Inflammatory macrophage (primary cell): ENCODE data around the gene RXRA.

Source experiments
- DNase-seq, 2 donors: peaks; one replicate each; pipeline ENCODE4 v3.0.0-alpha.2; 2020 to 2022

The RXRA gene

DNA sequence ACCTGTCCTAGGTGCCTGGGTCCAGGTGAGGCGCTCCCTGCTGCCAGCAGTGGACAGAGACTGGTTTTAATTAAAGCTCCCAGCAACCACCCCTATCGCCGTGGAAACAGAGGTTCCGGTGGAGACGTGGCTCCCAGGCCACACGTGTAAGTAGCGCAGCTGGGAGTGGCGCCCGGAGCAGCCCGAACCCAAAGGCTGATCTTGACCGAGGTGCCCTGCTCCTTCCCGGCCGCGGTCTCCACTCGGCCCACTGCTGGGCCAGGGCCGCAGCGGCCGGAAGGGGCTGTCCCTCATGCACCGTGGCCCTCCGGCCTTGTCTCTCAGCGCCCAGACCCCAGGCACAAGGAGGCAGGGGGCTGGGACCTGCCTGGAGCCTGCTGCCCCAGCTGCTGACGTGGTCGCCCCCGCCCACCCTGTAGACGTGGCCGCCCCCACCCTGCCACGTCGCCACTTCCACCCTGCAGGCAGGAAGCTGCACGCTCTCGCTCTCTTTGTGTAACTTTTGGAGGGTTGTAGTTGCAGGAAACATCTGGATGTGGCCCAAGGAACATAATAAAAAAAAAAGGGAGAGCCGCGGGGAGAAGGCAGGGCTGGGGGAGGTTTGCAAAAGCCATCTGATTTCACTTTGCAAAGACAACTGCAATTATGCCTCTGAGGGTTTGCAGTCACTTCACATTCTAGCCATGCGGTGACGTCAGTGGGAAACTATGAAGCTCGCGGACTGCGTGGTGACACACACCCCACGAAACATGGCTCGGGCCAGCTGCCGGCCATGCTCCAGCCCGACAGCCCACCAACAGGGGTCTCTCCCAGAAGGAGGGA, 129.9 kb downstream of the RXRA start:
- peak; percentile 70 to 82 for DNase-seq

DNA sequence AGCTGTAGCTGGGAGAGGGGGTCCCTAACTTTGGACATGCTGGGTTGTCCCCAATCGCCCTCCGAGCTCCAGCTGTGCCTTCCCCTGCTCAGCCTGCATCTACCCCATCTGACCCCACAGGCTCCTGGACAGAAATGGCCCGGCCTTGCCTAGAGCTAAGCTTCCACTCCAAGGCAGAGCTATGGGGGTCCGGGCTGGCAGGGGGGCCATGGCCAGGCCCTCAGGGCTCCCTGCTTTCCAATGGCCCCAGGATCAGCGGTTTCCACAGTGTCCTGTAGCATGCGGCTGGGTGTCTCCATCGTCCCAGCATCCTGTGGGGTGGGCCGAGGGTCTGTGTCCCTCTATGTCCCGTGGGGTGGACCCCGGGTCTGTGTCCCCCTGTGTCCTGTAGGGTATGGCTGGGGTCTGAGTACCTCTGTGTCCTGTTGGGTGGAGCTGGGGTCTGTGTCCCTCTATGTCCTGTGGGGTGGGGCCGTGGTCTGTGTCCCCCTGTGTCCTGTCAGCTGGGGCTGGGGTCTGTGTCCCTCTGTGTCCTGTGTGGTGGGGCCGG, 130.6 kb downstream of the RXRA start:
- DNase-seq = no peak

DNA sequence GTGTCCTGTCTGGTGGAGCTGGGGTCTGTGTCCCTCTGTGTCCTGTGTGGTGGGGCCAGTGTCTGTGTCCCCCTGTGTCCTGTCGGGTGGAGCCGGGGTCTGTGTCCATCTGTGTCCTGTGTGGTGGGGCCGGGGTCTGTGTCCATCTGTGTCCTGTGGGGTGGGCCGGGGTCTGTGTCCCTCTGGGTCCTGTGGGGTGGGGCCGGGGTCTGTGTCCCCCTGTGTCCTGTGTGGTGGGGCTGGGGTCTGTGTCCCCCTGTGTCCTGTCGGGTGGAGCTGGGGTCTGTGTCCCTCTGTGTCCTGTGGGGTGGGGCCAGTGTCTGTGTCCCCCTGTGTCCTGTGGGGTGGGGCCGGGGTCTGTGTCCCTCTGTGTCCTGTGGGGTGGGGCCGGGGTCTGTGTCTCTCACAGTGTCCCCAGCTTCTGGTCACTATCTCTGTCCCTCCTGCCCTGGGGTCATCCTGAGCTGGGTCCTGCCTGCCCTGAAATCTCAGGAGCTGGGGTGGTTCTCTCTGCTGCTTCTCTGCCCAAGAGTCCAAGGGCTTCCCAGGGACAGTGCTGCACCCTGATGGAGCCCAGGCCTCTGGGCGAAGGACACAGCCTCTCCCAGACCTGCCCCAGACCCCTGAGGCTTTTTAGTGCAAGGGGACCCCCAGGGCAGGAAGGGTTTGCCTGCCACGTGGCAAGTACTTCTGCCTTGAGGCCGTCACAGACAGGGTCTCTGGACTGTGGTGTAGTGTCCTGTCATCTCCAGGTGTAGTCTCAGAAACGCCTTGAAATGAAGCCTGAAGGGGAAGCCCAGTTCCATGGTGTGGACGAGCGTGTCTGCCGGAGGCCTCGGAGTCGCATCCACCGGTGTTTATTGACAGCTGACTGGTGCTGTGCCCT, 131.3 kb downstream of the RXRA start:
- DNase-seq = no peak

DNA sequence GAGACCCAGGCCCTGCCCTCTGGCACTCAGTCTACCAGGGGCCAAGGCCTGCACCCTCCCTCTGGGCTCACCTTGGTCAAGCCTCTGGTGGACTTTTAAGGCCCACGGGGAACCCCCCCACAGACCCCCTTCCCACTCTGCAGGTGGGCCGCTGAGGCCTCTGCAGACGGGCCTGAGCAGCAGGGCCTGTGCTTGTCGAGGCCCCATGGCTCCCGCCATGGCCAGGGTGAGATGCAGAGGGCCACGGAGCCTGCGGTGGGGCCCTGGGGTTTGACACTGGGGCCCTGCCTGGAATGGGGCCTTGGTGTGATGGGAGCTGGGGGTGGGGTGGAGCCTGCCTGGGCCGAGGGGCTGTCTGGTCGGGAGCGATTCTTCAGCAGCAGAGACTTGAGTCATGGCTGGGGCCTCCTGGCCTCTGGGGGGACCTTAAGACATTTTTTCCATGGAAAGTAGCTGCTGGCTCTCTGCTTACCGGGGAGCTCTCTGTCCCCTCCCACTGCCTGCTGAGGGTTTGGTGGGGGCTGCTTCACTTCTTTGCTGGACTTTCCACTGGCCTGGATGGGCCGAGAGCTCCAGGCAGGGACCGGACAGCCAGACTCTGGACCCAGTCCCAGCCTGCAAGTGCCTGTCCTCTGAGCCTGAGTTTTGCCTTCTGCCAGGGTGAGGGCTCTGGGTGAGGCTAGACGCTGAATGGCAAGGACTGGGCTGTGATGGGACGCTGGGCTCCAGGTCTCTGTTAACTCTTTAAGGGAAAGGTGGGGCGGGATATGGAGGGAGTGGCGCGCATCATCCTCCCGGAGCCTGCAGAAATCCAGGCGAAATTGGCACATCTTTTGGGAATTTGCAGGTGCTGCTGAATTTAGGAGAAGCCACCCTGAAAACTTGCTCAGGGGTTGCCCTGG, 132.2 kb downstream of the RXRA start:
- no peak for DNase-seq

DNA sequence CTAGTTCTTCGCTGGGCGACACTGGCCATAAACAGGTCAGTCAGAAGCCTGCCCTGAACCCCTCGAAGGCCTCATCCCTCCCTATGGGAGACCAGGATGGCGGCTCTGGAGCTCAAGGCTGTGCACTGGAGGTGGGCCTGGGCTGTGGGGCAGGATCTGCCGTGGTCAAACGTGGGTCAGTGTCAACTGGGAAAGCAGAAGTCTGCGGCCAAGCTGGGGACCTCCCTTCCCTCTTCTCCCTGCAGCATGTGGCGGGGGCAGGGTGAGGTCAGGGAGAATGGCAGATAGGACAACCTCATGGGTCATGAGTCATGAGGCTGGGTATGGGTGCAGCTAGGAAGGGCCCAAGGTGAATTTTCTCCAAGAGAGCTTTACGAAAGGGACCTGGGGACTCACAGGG, 132.9 kb downstream of the RXRA start:
- DNase-seq = peak; percentile 90 to 93

DNA sequence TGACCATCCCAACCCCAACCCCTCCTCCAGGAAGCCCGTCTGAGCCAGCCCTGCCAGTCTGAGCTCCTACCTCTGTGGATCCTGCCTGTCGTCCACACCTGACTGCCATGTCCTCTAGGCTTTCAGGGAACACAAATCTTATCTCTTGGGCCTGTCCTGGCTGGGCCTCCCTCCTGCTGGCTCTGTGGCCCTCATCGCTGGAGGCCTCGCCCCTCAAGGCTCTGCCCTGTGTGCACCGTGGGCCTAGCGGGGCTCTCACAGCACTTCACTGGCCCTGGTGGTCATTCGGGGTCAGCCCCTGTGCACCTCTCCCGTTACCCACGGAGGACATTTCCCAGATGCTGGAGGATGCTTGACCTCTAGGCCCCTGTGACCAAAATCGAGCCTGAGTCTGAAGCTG, 133.3 kb downstream of the RXRA start:
- no peak for DNase-seq

DNA sequence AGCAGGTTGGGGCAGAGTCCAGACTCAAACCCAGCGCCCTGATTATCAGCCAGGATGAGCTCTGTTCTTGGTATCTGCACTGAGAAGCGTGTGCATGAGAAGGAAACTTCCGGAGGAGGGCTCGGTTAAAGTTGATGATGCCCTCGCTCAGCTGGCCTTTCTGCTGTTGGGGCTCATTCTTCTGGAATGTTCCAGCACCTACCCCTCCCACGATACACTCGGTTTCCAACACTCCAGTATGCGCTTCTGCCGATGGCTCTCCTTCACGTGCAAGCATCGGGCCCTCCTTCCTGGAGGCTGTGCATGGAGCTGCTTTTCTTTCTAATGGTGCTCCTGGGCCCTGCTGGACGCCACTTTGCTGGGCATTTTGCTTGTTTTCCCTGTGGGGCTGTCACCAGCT, 134.0 kb downstream of the RXRA start:
- no peak for DNase-seq

DNA sequence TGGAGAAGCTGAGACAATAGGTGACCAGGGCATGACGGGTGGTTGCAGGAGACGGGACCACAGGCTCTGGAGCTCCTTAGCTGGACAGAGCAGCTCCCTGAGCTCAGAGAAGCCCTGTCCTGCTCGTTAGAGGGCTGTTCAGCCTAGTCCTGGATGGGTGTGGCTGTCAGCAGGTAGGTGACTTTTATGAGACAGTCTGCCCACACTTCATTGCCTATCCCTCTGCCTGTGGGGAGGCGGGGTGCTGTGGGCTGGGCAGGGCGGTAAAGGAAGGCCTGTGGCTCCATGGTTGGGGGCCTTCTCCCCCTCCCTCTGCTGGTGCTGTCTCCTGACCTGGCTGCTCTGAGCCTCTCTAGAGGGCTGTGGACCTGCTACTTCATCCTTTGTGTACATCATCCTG, 134.6 kb downstream of the RXRA start:
- DNase-seq = no peak

DNA sequence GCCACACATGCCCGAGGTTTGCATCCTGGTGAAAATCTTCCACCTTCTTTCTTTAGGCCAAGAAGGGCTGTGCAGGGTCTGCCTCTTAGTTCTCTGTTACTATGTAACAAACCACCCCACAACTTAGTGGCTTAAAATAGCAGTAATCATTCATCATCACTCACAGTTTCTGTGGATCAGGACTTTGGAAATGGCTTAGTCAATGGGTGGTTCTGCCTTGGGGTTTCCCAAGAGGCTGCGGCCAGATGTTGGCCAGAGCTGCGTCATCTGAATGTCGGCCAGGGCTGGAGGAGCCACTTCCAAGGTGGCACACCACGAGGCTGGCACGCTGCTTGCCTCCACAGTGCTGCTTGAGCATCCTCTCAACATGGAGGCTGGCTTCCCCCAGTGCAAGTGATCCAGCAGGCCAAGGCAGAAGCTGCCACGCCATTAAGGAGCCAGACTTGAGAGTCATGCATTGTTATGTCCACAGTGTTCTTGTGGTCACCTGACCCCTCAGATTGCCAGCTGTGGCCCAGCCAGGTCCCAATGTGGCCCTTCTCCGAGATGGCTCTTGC, 135.2 kb downstream of the RXRA start:
- no peak for DNase-seq

DNA sequence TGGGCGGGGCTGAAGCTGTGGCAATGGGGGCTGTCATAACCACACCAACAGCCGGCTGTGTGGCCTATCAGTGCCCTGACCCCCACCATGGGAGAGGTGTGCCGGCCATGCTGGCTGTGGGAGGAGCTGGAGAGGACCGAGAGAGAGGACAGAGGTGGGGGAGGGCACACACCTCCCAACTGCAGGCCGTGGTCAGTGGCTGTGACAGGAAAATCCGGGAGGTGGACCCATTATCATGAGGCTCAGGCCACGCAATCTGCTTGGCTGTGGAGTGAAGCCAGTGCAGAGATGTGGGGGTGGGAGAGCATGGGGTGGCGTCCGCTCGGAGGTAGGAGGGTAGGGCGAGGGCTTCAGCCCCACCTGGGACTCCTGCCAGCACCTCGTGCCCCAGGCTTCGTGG, 136.1 kb downstream of the RXRA start:
- DNase-seq = no peak

DNA sequence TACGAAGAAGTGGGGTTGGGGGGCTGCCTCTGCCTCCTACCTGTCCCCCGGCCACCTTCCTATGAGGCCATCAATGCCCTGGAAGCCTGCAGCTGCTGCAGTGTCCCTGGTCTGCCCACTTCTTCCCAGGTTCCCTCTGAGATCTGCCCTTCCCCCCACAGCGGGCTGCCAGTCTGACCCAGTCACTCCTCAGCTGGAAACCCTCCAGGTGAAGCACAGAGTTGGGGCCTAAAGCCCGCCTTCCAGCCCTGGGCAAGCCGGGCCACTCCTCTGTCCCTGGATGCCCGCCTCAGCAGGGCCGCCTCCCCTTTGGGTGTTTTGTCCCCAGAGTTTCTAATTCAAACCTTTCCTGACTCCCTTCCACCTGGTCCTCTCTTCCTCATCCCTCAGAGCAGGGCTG, 137.0 kb downstream of the RXRA start:
- DNase-seq = no peak

DNA sequence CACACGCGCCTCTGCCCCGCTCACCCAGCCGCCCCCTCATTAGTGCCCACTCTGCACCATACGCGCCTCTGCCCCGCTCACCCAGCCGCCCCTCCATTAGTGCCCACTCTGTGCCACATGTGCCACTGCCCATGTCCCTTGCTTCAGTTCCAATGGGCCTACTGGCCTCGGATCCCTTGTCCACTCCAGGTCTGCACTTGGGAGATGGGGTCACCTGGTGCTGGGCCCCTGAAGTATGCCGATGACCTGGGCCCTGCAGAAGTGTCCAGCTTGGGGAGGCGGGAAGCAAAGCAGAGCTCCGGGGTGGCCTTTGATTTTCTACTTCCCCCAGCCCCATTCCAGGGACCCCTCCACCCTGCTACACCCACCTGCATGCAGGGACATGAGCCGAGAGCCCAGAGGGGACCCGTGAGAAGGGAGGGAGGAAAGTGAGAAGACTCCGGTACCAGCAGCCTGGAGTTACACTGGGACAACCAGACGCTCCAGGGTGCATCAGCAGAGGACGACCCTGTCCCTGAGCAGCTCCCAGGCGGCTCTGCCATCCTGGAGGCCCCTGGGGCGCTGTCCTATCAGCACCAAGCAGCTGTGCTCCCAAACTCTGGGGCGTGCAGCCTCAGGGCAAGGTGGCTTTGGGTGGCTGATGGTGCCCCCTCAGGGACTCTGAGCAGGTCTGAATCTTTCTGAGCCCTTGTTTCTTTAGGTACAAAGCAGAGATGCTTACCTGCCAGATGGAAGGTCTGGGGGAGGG, 140.8 kb downstream of the RXRA start:
- DNase-seq = no peak

DNA sequence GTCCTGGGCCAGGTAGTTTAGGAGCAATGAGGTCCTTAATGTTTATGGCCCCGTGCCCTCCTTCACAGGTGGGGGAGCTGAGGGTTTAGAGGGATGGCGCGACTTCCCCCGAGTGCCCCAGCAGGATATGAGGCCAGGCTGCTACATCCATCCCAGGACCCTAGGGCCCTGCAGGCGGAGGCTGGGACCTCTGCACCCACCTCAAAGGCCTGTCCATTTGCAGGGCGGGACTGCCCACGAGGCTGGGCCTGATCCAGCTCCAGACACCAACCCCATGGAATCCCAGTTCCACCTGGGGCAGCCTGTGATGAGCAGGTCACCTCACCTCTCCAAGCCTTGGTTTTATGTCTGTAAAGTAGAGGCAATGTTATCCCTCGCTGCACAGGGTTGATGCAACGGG, 142.1 kb downstream of the RXRA start:
- no peak for DNase-seq

DNA sequence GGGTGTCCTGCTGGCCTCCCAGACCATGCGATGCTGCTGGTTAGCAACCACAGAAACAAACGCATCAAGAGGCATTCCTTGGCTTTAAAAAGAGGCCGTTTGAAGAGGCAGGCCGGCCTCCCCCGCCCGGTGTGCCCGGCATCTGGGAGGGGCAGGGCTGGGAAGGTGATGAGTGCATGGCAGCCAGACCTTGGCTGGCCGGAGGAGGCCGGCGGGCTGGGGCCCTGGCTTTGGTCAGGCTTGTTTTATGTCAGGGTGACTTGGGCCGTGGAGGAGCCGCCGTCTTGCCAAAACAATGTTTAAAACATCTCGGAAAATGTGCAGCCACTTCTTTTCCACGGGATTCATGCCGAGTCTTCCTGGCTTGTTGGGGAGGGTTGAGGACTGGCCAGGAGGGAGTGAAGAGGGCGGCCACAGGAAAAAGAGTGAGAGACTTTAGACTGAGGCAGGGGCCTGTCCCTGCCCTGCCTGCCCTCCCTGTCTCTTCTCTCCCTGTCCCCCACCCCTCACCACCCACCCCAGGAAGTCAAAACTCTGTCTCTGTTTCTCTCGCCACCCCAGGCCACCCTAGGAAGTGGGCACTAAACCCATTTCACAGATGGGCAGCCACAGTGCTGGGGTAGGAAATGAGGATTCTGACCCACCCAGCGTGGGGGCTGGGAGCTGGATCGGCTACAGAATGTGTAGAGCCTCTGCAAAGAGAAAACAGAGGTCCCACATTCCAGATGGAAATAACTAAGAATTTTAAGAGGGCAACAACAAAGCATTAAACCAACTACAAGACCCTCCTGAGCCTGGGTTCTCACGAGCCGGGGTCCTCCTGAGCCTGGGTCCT, 143.0 kb downstream of the RXRA start:
- DNase-seq = no peak

DNA sequence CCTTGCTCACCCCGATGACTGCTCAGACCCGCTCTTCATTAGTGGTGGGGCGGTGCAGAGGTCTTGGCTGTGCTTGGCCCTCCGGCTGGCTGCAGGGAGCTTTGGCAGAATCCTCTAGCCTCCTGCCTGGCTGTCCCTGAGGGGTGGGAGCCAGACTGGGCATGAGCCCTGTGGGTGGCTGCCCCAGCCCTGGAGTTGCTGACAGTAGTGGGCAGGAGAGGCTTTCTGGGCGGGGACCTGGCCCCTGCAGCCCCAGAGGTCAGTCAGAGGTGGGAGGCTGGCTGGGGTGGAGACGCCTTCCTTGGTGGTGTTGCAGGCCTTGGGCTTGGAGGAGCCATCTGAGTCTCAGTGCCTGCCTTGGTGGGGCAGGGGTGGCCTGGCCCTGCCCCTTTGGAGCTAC, 146.0 kb downstream of the RXRA start:
- DNase-seq = no peak

DNA sequence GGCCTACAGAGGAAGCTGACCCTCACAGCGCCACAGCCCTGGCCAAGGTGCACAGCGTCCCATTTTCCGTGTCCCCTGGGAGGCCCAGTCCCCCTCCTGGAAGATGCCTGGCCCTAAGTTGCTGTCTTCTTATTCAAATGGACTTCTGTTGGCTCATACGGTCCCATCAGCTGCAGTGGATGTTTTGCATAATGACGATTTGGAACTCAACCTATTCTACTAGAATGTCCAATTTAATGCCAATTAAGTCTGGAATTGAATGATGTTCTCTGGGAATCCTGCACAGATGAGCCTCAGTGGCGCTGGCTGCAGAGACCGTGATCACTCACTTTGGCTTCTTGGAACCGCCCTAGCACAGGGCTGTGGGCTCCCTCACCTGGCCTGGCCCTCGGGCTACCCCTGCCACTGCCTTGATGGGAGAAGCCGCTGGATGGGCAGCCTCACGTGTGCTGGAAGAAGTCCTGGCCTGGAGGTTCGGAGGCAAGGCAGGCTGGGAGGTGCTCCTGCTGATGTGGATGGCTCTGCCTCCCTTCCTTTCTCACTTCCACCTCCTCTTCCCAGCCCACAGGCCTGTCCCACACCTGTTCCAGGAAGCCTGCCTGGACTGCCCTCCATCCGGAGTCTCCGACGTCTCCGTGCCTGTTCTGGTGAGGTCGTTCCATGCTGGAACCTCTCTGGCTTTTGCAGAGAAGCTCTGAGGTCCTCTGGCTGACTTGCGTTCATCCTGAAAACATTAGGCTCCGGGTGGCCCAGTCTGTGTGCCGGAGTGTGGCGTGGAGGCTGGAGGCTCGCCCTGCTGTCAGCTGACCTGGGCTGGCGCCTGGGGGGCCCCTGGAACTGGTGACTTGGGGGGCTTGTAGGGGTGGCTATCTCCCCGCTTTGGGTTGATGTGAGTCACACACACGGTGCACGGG, 147.1 kb downstream of the RXRA start:
- no peak for DNase-seq

DNA sequence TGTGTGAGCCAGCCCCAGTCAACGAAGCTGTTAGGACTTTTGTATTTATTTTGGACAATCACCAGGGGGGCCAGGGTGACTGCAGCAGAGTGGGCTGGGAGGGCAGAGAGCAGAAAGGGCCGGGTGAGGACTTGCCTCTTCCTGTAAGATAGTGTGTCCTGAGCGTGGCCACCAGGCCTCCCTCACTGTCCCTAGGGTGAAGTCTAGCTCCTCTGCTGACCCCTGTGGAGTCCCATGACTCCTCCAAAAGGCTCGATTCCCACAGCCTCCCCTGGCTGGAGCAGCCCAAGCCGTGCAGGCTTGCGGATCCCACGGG, 147.8 kb downstream of the RXRA start:
- DNase-seq = no peak

DNA sequence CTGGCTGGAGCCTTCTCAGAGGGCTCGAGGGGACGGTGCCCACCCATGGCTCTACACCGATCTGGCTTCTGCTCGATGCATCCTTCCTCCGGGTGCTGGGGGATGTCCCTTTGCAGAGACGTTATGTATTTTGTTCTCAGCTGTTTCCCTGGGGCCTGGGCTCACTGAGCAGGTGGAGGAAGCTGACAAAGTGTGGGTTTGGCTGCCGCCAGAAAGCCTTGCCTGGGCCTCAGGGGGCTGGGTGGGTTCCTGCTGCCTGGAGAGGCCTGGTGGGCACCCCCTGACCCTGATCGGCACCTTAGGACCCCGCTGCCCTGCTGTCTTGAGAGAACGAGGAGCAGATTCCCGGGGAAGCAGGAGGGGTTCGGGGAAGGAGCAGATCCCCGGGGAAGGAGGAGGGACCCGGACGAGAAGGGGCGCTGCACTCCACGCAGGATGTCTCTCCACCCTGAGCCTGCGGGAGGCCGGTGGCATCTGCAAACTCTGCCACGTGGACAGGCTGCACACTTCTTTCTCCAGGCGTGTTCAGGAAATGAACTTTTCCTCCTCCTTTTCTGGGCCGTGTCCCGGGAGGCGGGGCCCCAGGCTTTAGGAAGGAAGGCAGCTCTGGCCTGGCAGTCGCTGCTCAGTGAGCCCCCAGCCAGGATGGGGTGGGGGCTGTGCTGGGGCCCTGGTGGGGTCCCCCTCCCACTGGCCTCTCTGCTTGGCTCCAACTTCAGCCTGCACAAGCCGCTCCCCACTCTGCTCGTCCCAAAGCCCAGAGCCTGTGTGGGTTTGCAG, 148.9 kb downstream of the RXRA start:
- DNase-seq = no peak
